Stimulated activated CD4-positive, alpha-beta T cell treated with anti-CD3 and anti-CD28 coated beads, Interleukin-4, amount 100 ng/mL, for 1 hour (primary cell): ENCODE data around the gene MCRIP2.
A peak's percentile ranks its signal among the peaks of the same experiment; 100 is the strongest.
"Not testable (repeated sequence)": the region's sequence is repeated elsewhere in the genome, so short reads cannot be mapped to it uniquely, and the experiment has no call there.

Experiments
- DNase-seq: peaks from one replicate; pipeline ENCODE4 v3.0.0-alpha.2; 2020

The MCRIP2 gene

GRCh38 chr16:641326-642188 is at the start of gene MCRIP2:
TSS of gene MCRIP2 (plus strand) at chr16:641828. CDS start at chr16:641992, 164 bp downstream.
- DNase-seq: peak; percentile 75

GRCh38 chr16:591892-592517 is 49.6 kb upstream of the MCRIP2 start:
- no peak for DNase-seq

- DNase-seq: no peak
Observed at GRCh38 chr16:592518-593306, 48.9 kb upstream of the MCRIP2 start.

- no peak for DNase-seq
Observed at GRCh38 chr16:593406-593805, 48.2 kb upstream of the MCRIP2 start.

- no peak for DNase-seq
Observed at GRCh38 chr16:593807-594206, 47.8 kb upstream of the MCRIP2 start.

GRCh38 chr16:595094-595528 is 46.5 kb upstream of the MCRIP2 start:
- no peak for DNase-seq

GRCh38 chr16:595942-596735 is 45.5 kb upstream of the MCRIP2 start:
- DNase-seq: no peak

GRCh38 chr16:596736-597060 is 44.9 kb upstream of the MCRIP2 start:
- DNase-seq: no peak

GRCh38 chr16:597655-598054 is 44.0 kb upstream of the MCRIP2 start:
- DNase-seq: not testable (repeated sequence)

- DNase-seq: no peak
Observed at GRCh38 chr16:598823-599739, 42.5 kb upstream of the MCRIP2 start.

GRCh38 chr16:600781-601180 is 40.8 kb upstream of the MCRIP2 start:
- DNase-seq: no peak

- DNase-seq: no peak
Observed at GRCh38 chr16:603933-604332, 37.7 kb upstream of the MCRIP2 start.

- no peak for DNase-seq
Observed at GRCh38 chr16:606656-607307, 34.8 kb upstream of the MCRIP2 start.

GRCh38 chr16:608019-608418 is 33.6 kb upstream of the MCRIP2 start:
- DNase-seq: peak; percentile 38

- no peak for DNase-seq
Observed at GRCh38 chr16:609316-609715, 32.3 kb upstream of the MCRIP2 start.

GRCh38 chr16:609984-610383 is 31.6 kb upstream of the MCRIP2 start:
- DNase-seq: no peak

- DNase-seq: peak; percentile 61
Observed at GRCh38 chr16:610513-611381, 30.9 kb upstream of the MCRIP2 start.

GRCh38 chr16:615122-615521 is 26.5 kb upstream of the MCRIP2 start:
- no peak for DNase-seq

GRCh38 chr16:616733-617586 is 24.7 kb upstream of the MCRIP2 start:
- no peak for DNase-seq
